Tibial artery (tissue), 4 donors: ENCODE results near the gene PMF1.

Source experiments
- DNase-seq, 2 donors: peaks; one replicate each; pipeline ENCODE4 v3.0.0-alpha.2; 2019
- H3K27ac ChIP-seq, 2 donors: fragments of 200-600 bp; sonication (generic) in 1 of 2; 1 replicate in 1 of 2; 2 replicates in 1 of 2; pipeline ENCODE4 v1.5.1; 2018 to 2019; ENCODE audit warnings: mild to moderate bottlenecking in 1 of 2
- H3K27me3 ChIP-seq, 2 donors: fragments of 200-600 bp; sonication (generic) in 1 of 2; one replicate each; pipeline versions ENCODE4 v1.5.1 to v1.6.0; 2016 to 2019
- H3K36me3 ChIP-seq, 3 donors: fragments of 200-600 bp; sonication (generic) in 2 of 3; one replicate each; pipeline ENCODE4 v1.5.1; 2016 to 2019; ENCODE audit warnings: mild to moderate bottlenecking in 2 of 3
- H3K4me1 ChIP-seq, 4 donors: fragments of 200-600 bp; sonication (generic) in 2 of 4; 1 replicate in 3 of 4; 2 replicates in 1 of 4; pipeline ENCODE4 v1.5.1; 2016 to 2019
- H3K4me3 ChIP-seq, 2 donors: fragments of 200-600 bp; sonication (generic) in 1 of 2; 1 replicate in 1 of 2; 2 replicates in 1 of 2; pipeline ENCODE4 v1.5.1; 2018 to 2019; ENCODE audit warnings: mild to moderate bottlenecking in 2 of 2
- H3K9me3 ChIP-seq, 3 donors: fragments of 200-600 bp; sonication (generic) in 1 of 3; one replicate each; pipeline ENCODE4 v1.5.1; 2016 to 2019
- intact Hi-C: fragments of 100-400 bp; cut with DNase I; formaldehyde crosslinking; loops from one replicate; pipeline ENCODE4 v1.15.0; 2023; ENCODE audit warnings: low total_unique reads
- TF ChIP-seq, protein P1 (sequence below), 2 experiments: fragments of 200-600 bp in 1 of 2; fragments of 450-650 bp in 1 of 2; IDR thresholded peaks; one replicate each; pipeline ENCODE4 v1.5.1; 2017 to 2019; ENCODE audit warnings: antibody characterized with exemption in 2 of 2, mild to moderate bottlenecking in 1 of 2, moderate library complexity in 1 of 2

Gene PMF1

DNA sequence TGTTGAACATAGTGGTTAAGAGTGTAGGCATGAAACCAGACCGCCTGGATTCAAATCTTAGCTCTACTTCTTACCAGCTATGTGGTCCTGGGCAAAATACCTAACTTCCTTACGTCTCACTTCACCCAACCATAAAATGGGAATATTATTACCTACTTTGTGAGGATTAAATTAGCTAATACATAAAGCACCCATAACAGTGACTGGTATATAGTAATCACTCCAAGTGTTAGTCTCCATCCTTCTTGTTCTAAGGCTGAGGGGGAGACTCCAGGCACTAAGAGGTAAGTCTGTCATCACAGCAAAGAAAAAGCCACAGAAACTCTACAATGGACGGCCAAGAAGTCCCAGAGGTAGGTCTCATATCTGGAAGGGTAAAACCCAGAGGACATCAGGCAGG lies 67.0 kb downstream of the PMF1 start:
- TF ChIP-seq, protein P1, sequence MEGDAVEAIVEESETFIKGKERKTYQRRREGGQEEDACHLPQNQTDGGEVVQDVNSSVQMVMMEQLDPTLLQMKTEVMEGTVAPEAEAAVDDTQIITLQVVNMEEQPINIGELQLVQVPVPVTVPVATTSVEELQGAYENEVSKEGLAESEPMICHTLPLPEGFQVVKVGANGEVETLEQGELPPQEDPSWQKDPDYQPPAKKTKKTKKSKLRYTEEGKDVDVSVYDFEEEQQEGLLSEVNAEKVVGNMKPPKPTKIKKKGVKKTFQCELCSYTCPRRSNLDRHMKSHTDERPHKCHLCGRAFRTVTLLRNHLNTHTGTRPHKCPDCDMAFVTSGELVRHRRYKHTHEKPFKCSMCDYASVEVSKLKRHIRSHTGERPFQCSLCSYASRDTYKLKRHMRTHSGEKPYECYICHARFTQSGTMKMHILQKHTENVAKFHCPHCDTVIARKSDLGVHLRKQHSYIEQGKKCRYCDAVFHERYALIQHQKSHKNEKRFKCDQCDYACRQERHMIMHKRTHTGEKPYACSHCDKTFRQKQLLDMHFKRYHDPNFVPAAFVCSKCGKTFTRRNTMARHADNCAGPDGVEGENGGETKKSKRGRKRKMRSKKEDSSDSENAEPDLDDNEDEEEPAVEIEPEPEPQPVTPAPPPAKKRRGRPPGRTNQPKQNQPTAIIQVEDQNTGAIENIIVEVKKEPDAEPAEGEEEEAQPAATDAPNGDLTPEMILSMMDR (IDR thresholded peaks at IDR 0.05) = no peak
- peaks cover 0 to 44% (median 24%) of the 10 kb centered on the region in 4 donors for H3K4me1 ChIP-seq

DNA sequence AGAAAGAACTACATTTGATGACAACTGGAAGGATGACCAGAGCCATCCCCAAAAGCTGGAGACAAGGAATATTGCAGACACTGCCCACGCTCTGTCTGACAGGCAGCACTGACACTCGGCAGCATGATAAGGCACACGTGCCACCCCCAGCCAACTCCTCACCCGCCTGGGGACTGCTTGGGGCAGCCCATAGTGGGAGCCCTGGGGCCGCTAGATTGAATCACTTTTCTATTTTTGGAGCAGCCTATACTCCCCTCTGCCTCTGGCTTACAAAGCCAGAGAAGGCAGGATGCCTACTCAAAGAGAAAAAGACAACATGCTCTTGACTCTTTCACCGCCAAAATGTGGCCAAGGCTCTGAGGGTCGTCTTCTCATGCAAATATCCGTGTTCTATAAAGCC lies 68.5 kb downstream of the PMF1 start:
- H3K27me3 ChIP-seq = no peaks in the 10 kb centered on the region
- intact Hi-C loops = no loop called here
- H3K27ac ChIP-seq = no peak overlapping the region
- peaks cover 27 to 46% (median 28%) of the 10 kb centered on the region in 3 donors for H3K36me3 ChIP-seq
- peak overlapping the region; percentile 77 to 94 for H3K4me3 ChIP-seq
- TF ChIP-seq, protein P1 (IDR thresholded peaks at IDR 0.05) = no peak
- no peaks in the 10 kb centered on the region for H3K9me3 ChIP-seq
- no peak for DNase-seq
- H3K4me1 ChIP-seq = peaks cover 0 to 52% (median 24%) of the 10 kb centered on the region in 4 donors

More for the DNA sequence above, 67.0 kb downstream of the PMF1 start:
- Histone ChIP-seq H3K36me3 (peaks cover 41 to 50% (median 41%) of the 10 kb centered on the region in 3 donors), H3K27me3 (no peaks in the 10 kb centered on the region), H3K9me3 (no peaks in the 10 kb centered on the region), H3K27ac (no peak overlapping the region), H3K4me3 (no peak overlapping the region)
- intact Hi-C loops = no loop called here
- DNase-seq = no peak

DNA sequence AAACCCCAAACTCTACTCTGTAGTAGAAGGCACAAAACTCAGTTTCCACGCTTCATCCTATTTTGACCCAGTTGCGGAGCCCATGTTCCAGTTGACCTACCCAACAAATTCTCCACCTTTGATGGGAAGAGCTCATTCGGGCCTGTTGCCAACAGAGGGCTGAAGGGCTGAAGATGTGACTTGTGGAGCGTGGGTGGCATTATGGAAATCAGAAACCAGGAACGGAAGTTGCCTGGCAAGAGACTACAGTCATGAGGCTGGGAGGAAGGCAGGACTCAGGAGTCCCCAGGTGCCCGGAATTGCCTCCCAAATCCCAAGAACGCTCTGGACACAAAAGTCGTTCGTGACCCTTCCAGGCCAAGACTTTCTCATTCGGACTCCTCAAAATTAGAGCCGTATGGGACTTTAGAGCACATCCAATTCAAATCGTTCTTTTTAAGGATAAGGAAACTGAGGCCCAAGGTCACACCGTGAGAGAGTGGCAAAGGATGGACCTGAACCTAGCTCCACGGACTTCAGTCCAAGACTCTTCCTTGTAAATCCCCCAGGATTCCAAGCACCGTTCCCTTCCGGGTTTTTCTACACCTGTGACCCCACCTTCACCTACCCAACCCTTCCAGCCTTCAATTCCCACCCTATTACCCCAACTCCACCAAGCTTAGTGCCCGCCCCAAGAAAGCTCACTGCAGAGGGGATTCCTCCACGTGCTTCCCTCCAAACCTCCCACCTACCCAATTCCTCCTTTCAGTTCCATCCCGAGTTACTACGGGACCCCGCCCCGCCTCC lies 69.1 kb downstream of the PMF1 start:
- Histone ChIP-seq H3K9me3 (no peaks in the 10 kb centered on the region), H3K36me3 (peaks cover 21 to 44% (median 22%) of the 10 kb centered on the region in 3 donors), H3K4me1 (peaks cover 0 to 52% (median 23%) of the 10 kb centered on the region in 4 donors), H3K27ac (peak overlapping the region; percentile 84 to 90), H3K4me3 (peak overlapping the region; percentile 77 to 94), H3K27me3 (no peaks in the 10 kb centered on the region)
- DNase-seq = no peak
- TF ChIP-seq, protein P1 (IDR thresholded peaks at IDR 0.05) = no peak
- intact Hi-C loops = no loop called here

DNA sequence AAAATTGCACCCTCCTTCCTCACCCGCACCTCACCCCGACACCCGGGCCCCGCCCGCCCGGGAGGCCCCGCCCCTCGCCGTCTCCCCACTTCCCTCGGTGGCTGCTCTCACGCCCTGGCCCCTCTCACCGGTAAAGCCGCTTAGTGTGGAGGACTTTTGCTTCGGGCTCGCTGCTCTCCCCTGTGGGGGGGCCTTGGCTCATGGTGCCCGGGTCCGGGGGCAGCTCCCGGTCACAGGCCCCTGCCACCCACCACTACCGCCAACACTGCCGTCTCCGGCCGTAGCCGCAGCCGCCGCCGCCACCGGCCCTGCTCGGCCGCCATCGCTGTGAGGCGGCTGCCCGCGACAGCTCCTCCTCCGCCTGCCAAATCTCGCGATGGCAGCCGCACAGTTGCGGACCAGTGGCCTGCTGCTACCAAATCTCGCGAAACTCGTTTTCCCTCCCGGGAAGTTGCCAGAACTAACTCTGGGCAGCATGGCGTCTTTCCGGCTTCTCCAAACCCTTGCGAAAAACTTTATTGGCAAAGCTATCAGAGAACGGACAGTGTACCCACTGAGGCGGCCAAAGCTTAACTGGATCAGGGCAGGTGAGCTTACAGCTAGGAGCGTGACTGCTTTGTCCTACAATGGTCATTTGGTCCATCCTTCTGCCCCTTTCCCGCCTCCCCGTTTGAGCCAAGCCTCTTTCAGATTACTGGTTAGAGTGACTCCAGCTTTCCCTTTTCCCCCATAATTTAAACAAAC lies 69.8 kb downstream of the PMF1 start, which contains the start of gene SMG5:
Gene SMG5 (minus strand): TSS at position 347 of the 744 bp plus-strand sequence. CDS start 145 bp downstream, at position 202.
- H3K27me3 ChIP-seq = no peaks in the 10 kb centered on the region
- H3K9me3 ChIP-seq = no peaks in the 10 kb centered on the region
- peak within 1 kb of the TSS; percentile 84 to 90 for H3K27ac ChIP-seq
- intact Hi-C loops = no loop called here
- H3K36me3 ChIP-seq = peaks cover 13 to 37% (median 14%) of the 10 kb centered on the region in 3 donors
- TF ChIP-seq, protein P1 (IDR thresholded peaks at IDR 0.05) = no peak
- peak within 1 kb of the TSS; percentile 77 to 94 for H3K4me3 ChIP-seq
- peaks cover 0 to 52% (median 22%) of the 10 kb centered on the region in 4 donors for H3K4me1 ChIP-seq
- DNase-seq = peak; percentile 96 to 97

DNA sequence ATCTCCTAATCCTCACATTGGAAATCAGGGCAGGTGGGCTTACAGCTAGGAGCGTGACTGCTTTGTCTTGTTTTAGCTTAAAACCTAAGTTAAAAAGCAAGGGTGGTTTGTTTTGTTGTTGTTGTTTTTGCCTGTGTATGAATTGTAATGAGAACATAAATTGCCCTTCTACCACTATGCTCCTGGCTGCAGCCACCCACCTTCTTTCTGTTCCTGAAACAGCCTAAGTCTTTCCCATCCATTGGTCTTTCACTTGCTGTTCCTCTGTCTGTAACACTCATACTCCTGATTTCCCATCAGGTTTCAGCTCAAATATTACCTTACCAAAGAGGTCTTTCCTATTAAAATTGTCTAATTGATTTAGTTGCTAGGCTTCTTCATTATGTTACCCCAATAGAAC lies 70.7 kb downstream of the PMF1 start:
- TF ChIP-seq, protein P1 (IDR thresholded peaks at IDR 0.05) = no peak
- peaks cover 0 to 52% (median 22%) of the 10 kb centered on the region in 4 donors for H3K4me1 ChIP-seq
- no peaks in the 10 kb centered on the region for H3K9me3 ChIP-seq
- peak overlapping the region in 1 of 2 donors; percentile 90 for H3K27ac ChIP-seq
- intact Hi-C loops = no loop called here
- peaks cover 5 to 28% (median 8%) of the 10 kb centered on the region in 3 donors for H3K36me3 ChIP-seq
- DNase-seq = no peak
- H3K27me3 ChIP-seq = no peaks in the 10 kb centered on the region
- H3K4me3 ChIP-seq = peak overlapping the region; percentile 77 to 94
